ENCODE data around the gene BMP7.

Gene BMP7

DNA sequence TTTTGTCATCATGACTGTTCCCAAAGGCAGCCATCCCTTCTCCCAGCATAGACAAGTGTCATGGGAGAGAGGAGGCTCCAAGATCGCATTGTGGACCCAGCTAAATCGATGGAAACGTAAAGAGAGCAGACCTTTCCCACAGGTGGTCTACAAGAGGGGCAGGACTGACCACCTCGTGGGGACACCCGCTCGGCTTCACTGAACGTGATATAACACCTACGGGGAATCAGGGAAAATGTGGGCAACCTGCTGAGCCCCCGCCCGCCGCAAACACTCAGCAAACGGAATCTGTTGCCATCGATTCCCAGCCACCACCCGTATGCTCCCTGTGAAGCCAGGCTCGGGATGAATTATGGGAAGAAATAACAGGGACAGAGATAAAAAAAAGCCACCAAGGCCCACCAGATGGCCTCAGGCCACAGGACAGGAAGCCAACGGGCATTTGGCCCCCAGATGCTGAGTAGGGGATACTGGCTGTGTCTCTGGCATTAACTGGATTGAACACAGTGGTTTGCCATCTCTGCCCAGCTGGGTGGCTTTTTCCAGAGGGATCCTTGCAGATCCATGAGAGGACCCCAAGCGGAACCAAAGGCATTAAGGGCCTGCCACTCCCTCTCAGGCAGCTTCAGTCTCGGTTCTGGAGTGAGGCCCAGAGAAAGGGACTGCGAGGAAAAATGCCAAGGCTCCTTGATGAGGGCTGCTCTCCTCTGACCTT is 44.4 kb downstream of the BMP7 start:
- Histone ChIP-seq H3K9me3 (ENCODE audit: low read depth, low read length) (no peaks in the 10 kb centered on the region), H3K27ac (no peak overlapping the region), H3K36me3 (ENCODE audit: insufficient read depth, low read length) (no peaks in the 10 kb centered on the region), H3K4me3 (no peak overlapping the region), H3K9ac (ENCODE audit: insufficient read length) (no peak overlapping the region)
- no peak for DNase-seq (ENCODE audit: low read depth, low spot score)
- TF ChIP-seq FOXP2 (optimal IDR thresholded peaks at IDR 0.05; ENCODE audit: control extremely low read depth, extremely low read length, insufficient read depth) (no peak), POLR2AphosphoS5 (IDR thresholded peaks at IDR 0.05; ENCODE audit: borderline replicate concordance, low read depth, low read length) (no peak)

DNA sequence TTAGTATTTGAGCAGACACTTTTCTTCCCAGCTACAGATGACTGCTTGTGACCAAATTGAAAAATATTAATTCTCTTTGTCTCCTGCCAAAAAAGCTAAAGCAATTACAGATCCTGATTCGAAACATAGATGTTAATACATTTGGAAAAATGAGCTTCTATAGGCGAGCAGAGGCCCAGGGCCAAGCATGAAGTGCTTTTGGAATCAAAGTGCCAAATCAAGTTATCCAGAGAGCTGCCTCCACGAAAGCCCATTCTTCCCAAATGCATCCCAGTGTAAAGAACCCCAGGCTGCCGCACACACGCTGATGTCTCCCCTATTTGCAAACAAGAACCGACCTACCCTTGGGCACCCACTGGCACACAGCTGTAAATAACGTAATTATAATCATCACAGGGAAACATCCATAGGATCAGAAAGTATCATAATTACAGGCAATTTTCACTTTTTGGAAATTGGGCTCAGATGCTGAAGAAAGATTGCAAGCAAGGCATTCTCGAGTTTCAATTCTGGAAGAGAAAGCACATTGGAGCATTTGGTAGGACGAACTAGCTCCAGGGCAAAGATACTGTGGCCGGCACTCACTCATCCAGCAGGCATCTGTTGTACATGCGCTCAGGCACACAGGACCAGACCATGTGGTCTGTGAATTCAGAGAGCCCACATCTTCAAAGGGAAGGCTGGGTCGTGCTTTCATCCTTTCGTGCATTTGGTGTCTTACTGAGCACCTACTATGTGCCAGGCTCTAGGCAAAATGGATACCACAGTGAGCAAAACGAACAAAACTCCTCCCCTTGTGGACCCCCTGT is 45.9 kb downstream of the BMP7 start:
- no peak for DNase-seq (ENCODE audit: low read depth, low spot score)
- Histone ChIP-seq H3K9ac (ENCODE audit: insufficient read length) (no peak overlapping the region), H3K36me3 (ENCODE audit: insufficient read depth, low read length) (no peaks in the 10 kb centered on the region), H3K9me3 (ENCODE audit: low read depth, low read length) (no peaks in the 10 kb centered on the region), H3K27ac (no peak overlapping the region), H3K4me3 (no peak overlapping the region)
- TF ChIP-seq POLR2AphosphoS5 (IDR thresholded peaks at IDR 0.05; ENCODE audit: borderline replicate concordance, low read depth, low read length) (no peak), EZH2 (IDR thresholded peaks at IDR 0.05) (no peak), FOXP2 (optimal IDR thresholded peaks at IDR 0.05; ENCODE audit: control extremely low read depth, extremely low read length, insufficient read depth) (no peak)

- no peak for TF ChIP-seq EZH2 (IDR thresholded peaks at IDR 0.05)
- no peak for TF ChIP-seq FOXP2 (optimal IDR thresholded peaks at IDR 0.05; ENCODE audit: control extremely low read depth, extremely low read length, insufficient read depth)
- TF ChIP-seq POLR2AphosphoS5 (IDR thresholded peaks at IDR 0.05; ENCODE audit: borderline replicate concordance, low read depth, low read length): no peak
- no peaks in the 10 kb centered on the region for H3K9me3 ChIP-seq (ENCODE audit: low read depth, low read length)
- H3K36me3 ChIP-seq (ENCODE audit: insufficient read depth, low read length): no peaks in the 10 kb centered on the region
- H3K9ac ChIP-seq (ENCODE audit: insufficient read length): no peak overlapping the region
- H3K4me3 ChIP-seq: no peak overlapping the region
- H3K27ac ChIP-seq: no peak overlapping the region
- DNase-seq (ENCODE audit: low read depth, low spot score): no peak
Observed at GRCh38 chr20:57219071-57219677, 47.3 kb downstream of the BMP7 start.

- Histone ChIP-seq H3K9me3 (ENCODE audit: low read depth, low read length) (no peaks in the 10 kb centered on the region), H3K27ac (no peak overlapping the region), H3K9ac (ENCODE audit: insufficient read length) (no peak overlapping the region), H3K36me3 (ENCODE audit: insufficient read depth, low read length) (no peaks in the 10 kb centered on the region), H3K4me3 (no peak overlapping the region)
- no peak for TF ChIP-seq POLR2AphosphoS5 (IDR thresholded peaks at IDR 0.05; ENCODE audit: borderline replicate concordance, low read depth, low read length)
- no peak for TF ChIP-seq FOXP2 (optimal IDR thresholded peaks at IDR 0.05; ENCODE audit: control extremely low read depth, extremely low read length, insufficient read depth)
- TF ChIP-seq EZH2 (IDR thresholded peaks at IDR 0.05): no peak
- DNase-seq (ENCODE audit: low read depth, low spot score): no peak
Observed at GRCh38 chr20:57218489-57218888, 48.0 kb downstream of the BMP7 start.

GRCh38 chr20:57217802-57218201 is 48.6 kb downstream of the BMP7 start:
- Histone ChIP-seq H3K9me3 (ENCODE audit: low read depth, low read length) (no peaks in the 10 kb centered on the region), H3K36me3 (ENCODE audit: insufficient read depth, low read length) (no peaks in the 10 kb centered on the region), H3K4me3 (no peak overlapping the region), H3K9ac (ENCODE audit: insufficient read length) (no peak overlapping the region), H3K27ac (no peak overlapping the region)
- no peak for DNase-seq (ENCODE audit: low read depth, low spot score)
- no peak for TF ChIP-seq EZH2 (IDR thresholded peaks at IDR 0.05)
- no peak for TF ChIP-seq POLR2AphosphoS5 (IDR thresholded peaks at IDR 0.05; ENCODE audit: borderline replicate concordance, low read depth, low read length)
- no peak for TF ChIP-seq FOXP2 (optimal IDR thresholded peaks at IDR 0.05; ENCODE audit: control extremely low read depth, extremely low read length, insufficient read depth)

DNA sequence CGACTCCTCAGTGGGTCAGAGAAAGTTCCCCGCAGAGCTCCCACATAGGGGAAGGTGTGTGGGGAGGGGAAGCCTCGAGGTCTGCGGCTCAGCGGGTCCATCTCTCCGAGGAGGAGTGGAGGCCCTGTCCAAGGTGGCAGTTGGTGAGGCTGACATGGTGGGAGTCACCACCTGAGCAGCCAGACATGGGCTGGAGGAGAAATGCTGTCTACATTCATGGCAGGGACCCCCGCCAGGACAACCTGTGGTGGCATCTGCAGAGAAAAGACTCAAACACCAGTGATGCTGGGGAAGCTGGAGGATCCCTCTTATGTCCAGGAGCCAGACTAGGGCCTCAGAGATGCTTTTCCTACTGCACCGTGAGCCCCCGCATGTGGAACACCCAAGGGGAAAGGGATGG is 49.8 kb downstream of the BMP7 start:
- Histone ChIP-seq H3K9ac (ENCODE audit: insufficient read length) (no peak overlapping the region), H3K36me3 (ENCODE audit: insufficient read depth, low read length) (no peaks in the 10 kb centered on the region)

DNA sequence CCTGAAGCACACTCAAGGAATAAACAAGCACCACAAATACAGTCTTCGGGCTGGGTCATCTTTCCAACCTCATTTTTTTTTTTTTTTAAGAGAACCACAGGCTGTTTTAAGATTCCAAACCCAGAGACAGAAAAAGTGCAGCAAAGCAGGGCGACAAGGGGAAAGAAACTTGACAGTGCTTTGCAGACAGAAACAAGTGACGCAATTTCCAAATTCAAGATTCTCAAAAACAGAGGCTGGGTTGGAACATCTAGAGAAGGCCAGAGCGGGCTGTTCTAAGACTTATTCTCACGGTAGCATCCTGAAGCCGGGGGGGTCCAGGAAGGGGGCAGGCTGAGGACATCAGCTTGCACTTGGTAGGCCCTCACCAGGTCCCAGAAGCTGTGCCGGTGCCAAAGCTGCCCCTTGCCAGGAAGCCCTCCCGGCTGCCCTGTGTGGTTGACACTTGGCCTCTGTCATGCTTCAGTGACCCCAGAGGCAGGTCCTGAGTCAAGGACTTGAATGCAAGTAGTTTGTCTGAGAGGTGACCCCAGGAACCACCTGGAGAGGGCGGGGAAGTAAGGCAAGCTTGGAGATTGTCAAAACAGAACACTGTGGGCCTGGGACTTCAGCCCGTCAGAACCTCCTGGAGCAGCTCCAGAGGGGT is 50.5 kb downstream of the BMP7 start:
- no peak overlapping the region for H3K9ac ChIP-seq (ENCODE audit: insufficient read length)
- H3K9me3 ChIP-seq (ENCODE audit: low read depth, low read length): no peaks in the 10 kb centered on the region
- no peak overlapping the region for H3K4me3 ChIP-seq
- DNase-seq (ENCODE audit: low read depth, low spot score): no peak
- no peak overlapping the region for H3K27ac ChIP-seq
- no peak for TF ChIP-seq EZH2 (IDR thresholded peaks at IDR 0.05)
- no peak for TF ChIP-seq POLR2AphosphoS5 (IDR thresholded peaks at IDR 0.05; ENCODE audit: borderline replicate concordance, low read depth, low read length)
- no peak for TF ChIP-seq FOXP2 (optimal IDR thresholded peaks at IDR 0.05; ENCODE audit: control extremely low read depth, extremely low read length, insufficient read depth)
- H3K36me3 ChIP-seq (ENCODE audit: insufficient read depth, low read length): no peaks in the 10 kb centered on the region

More for the DNA sequence above, 49.8 kb downstream of the BMP7 start:
- DNase-seq (ENCODE audit: low read depth, low spot score): no peak
- TF ChIP-seq FOXP2 (optimal IDR thresholded peaks at IDR 0.05; ENCODE audit: control extremely low read depth, extremely low read length, insufficient read depth) (no peak), POLR2AphosphoS5 (IDR thresholded peaks at IDR 0.05; ENCODE audit: borderline replicate concordance, low read depth, low read length) (no peak), EZH2 (IDR thresholded peaks at IDR 0.05) (no peak)
- Histone ChIP-seq H3K9me3 (ENCODE audit: low read depth, low read length) (no peaks in the 10 kb centered on the region), H3K4me3 (no peak overlapping the region), H3K27ac (no peak overlapping the region)

DNA sequence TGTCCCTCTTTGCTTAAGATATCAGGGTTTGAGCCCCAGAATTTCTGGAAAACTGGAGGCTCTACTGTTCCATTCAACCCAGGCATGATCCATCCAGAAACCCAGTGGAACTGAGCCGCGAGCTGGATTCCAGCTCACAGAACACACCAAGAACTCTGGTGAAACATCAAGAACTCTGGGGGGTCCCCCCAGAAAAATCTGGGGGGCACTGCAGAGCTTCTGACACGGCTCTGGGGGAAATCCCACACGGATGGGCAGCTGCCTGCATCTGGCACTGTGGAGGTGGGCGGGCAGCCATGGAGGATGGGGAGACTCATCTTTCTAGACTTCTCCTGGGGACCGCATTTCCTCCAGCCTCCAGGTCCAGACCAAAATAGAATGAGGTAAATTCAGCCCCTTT is 51.0 kb downstream of the BMP7 start:
- H3K9ac ChIP-seq (ENCODE audit: insufficient read length): no peak overlapping the region
- no peak for DNase-seq (ENCODE audit: low read depth, low spot score)
- TF ChIP-seq FOXP2 (optimal IDR thresholded peaks at IDR 0.05; ENCODE audit: control extremely low read depth, extremely low read length, insufficient read depth) (no peak), POLR2AphosphoS5 (IDR thresholded peaks at IDR 0.05; ENCODE audit: borderline replicate concordance, low read depth, low read length) (no peak), EZH2 (IDR thresholded peaks at IDR 0.05) (no peak)
- H3K36me3 ChIP-seq (ENCODE audit: insufficient read depth, low read length): no peaks in the 10 kb centered on the region
- H3K27ac ChIP-seq: no peak overlapping the region
- H3K9me3 ChIP-seq (ENCODE audit: low read depth, low read length): no peaks in the 10 kb centered on the region
- H3K4me3 ChIP-seq: no peak overlapping the region
